ENCODE measurements around the gene FAM216B.

FAM216B gene

GRCh38 chr13:42760951-42761350, 20.4 kb upstream of the FAM216B start:
- Histone ChIP-seq H3K4me2 (ENCODE audit: low read length) (no peak overlapping the region), H4K20me1 (ENCODE audit: insufficient read depth, low read length) (no peaks in the 10 kb centered on the region)
- TF ChIP-seq CTCF (IDR thresholded peaks at IDR 0.05; ENCODE audit: low read length) (no peak), EZH2 (IDR thresholded peaks at IDR 0.05; ENCODE audit: borderline replicate concordance, low read length) (no peak)

GRCh38 chr13:42762251-42762650, 19.1 kb upstream of the FAM216B start:
- H3K4me3 ChIP-seq (ENCODE audit: low read depth, low read length, poor library complexity, severe bottlenecking): no peak overlapping the region
- H3K27me3 ChIP-seq (ENCODE audit: insufficient read depth, low read length): no peaks in the 10 kb centered on the region
- no peak overlapping the region for H3K4me2 ChIP-seq (ENCODE audit: low read length)
- TF ChIP-seq EZH2 (IDR thresholded peaks at IDR 0.05; ENCODE audit: borderline replicate concordance, low read length) (no peak), CTCF (IDR thresholded peaks at IDR 0.05; ENCODE audit: low read length) (no peak)
- H3K79me2 ChIP-seq (ENCODE audit: insufficient read depth, low read length): no peaks in the 10 kb centered on the region
- no peaks in the 10 kb centered on the region for H3K9me3 ChIP-seq (ENCODE audit: low read length)
- H3K9ac ChIP-seq (ENCODE audit: low read length): no peak overlapping the region
- H2AFZ ChIP-seq (ENCODE audit: low read length): no peak overlapping the region
- H3K4me1 ChIP-seq (ENCODE audit: insufficient read depth, low read length, severe bottlenecking): no peaks in the 10 kb centered on the region
- H3K36me3 ChIP-seq (ENCODE audit: insufficient read depth, low read length): no peaks in the 10 kb centered on the region
- no peaks in the 10 kb centered on the region for H4K20me1 ChIP-seq (ENCODE audit: insufficient read depth, low read length)
- no peaks in the 10 kb centered on the region for H3K9me2 ChIP-seq (ENCODE audit: low read depth, low read length)
- H3K27ac ChIP-seq (ENCODE audit: low read depth, low read length, poor library complexity, severe bottlenecking): no peak overlapping the region
- H3F3A ChIP-seq (ENCODE audit: insufficient read depth, low read length): no peaks in the 10 kb centered on the region

More at GRCh38 chr13:42760951-42761350, 20.4 kb upstream of the FAM216B start:
- no peaks in the 10 kb centered on the region for H3K79me2 ChIP-seq (ENCODE audit: insufficient read depth, low read length)
- no peak overlapping the region for H3K27ac ChIP-seq (ENCODE audit: low read depth, low read length, poor library complexity, severe bottlenecking)
- no peaks in the 10 kb centered on the region for H3K9me3 ChIP-seq (ENCODE audit: low read length)
- no peak overlapping the region for H3K4me3 ChIP-seq (ENCODE audit: low read depth, low read length, poor library complexity, severe bottlenecking)
- H3K36me3 ChIP-seq (ENCODE audit: insufficient read depth, low read length): no peaks in the 10 kb centered on the region
- no peak overlapping the region for H2AFZ ChIP-seq (ENCODE audit: low read length)
- H3K9me2 ChIP-seq (ENCODE audit: low read depth, low read length): no peaks in the 10 kb centered on the region
- H3K27me3 ChIP-seq (ENCODE audit: insufficient read depth, low read length): no peaks in the 10 kb centered on the region
- H3K4me1 ChIP-seq (ENCODE audit: insufficient read depth, low read length, severe bottlenecking): no peaks in the 10 kb centered on the region
- H3F3A ChIP-seq (ENCODE audit: insufficient read depth, low read length): no peaks in the 10 kb centered on the region
- no peak overlapping the region for H3K9ac ChIP-seq (ENCODE audit: low read length)

GRCh38 chr13:42762917-42763316, 18.5 kb upstream of the FAM216B start:
- H3K9me3 ChIP-seq (ENCODE audit: low read length): no peaks in the 10 kb centered on the region
- H2AFZ ChIP-seq (ENCODE audit: low read length): no peak overlapping the region
- no peaks in the 10 kb centered on the region for H3K4me1 ChIP-seq (ENCODE audit: insufficient read depth, low read length, severe bottlenecking)
- H3K36me3 ChIP-seq (ENCODE audit: insufficient read depth, low read length): no peaks in the 10 kb centered on the region
- no peak overlapping the region for H3K27ac ChIP-seq (ENCODE audit: low read depth, low read length, poor library complexity, severe bottlenecking)
- H3K79me2 ChIP-seq (ENCODE audit: insufficient read depth, low read length): no peaks in the 10 kb centered on the region
- H3K27me3 ChIP-seq (ENCODE audit: insufficient read depth, low read length): no peaks in the 10 kb centered on the region
- no peak overlapping the region for H3K4me3 ChIP-seq (ENCODE audit: low read depth, low read length, poor library complexity, severe bottlenecking)
- H4K20me1 ChIP-seq (ENCODE audit: insufficient read depth, low read length): no peaks in the 10 kb centered on the region
- no peaks in the 10 kb centered on the region for H3F3A ChIP-seq (ENCODE audit: insufficient read depth, low read length)
- no peaks in the 10 kb centered on the region for H3K9me2 ChIP-seq (ENCODE audit: low read depth, low read length)
- H3K4me2 ChIP-seq (ENCODE audit: low read length): no peak overlapping the region
- no peak for TF ChIP-seq CTCF (IDR thresholded peaks at IDR 0.05; ENCODE audit: low read length)
- no peak for TF ChIP-seq EZH2 (IDR thresholded peaks at IDR 0.05; ENCODE audit: borderline replicate concordance, low read length)
- H3K9ac ChIP-seq (ENCODE audit: low read length): no peak overlapping the region

All from OCI-LY1 (cell line).